Activated CD4-positive, alpha-beta T cell treated with anti-CD3 and anti-CD28 coated beads, Interleukin-10, Interleukin-2, amounts not matched to agents 100 ng/mL and 50 ng/mL, durations not matched to agents 16 hours and 8 hours (primary cell): ENCODE measurements around the gene CD99.
"Not testable (repeated sequence)": the region's sequence is repeated elsewhere in the genome, so short reads cannot be mapped to it uniquely, and the experiment has no call there.

Experiments used
- DNase-seq: peaks from one replicate; pipeline ENCODE4 v3.0.0-alpha.2; 2020

The CD99 gene

DNA sequence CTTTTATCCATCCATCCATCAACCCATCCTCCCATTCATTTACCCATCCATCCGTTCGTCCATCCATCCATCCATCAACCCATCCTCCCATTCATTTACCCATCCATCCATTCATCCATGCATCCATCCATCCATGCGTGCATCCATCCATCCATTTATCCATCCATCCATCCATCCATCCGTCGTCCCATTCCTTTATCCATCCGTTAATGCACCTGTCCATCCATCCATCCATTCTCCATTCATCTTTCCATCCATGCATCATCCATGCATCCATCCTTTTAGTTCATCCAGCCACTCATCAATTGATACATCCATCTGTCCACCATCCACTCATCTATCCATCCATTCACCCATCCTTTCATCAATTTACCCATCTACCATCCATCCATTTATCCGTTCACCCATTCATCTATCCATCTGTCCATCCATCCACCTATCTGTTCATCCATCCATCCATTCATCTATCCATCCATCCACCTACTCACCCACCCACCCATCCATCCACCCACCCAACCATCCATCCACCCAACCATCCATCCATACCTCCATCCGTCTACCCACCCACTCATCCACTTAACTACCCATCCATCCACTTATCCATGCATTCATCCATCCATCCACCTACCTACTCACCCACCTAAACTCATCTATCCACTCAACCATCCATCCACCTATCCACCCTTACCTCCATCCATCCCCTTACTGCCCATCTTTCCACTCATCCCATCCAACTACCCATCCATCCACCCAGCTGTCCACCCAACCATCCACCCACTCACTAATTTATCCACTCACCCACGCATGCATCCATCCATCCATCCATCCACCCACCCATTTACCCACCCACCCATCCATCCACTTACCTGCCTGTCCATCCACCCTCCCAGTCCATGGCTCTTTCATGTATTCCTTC, 9.6 kb downstream of the CD99 start:
- no peak for DNase-seq

GRCh38 chrX:2701600-2701999, 10.5 kb downstream of the CD99 start:
- no peak for DNase-seq

GRCh38 chrX:2703991-2704369, 12.9 kb downstream of the CD99 start:
- DNase-seq, result no peak

DNA sequence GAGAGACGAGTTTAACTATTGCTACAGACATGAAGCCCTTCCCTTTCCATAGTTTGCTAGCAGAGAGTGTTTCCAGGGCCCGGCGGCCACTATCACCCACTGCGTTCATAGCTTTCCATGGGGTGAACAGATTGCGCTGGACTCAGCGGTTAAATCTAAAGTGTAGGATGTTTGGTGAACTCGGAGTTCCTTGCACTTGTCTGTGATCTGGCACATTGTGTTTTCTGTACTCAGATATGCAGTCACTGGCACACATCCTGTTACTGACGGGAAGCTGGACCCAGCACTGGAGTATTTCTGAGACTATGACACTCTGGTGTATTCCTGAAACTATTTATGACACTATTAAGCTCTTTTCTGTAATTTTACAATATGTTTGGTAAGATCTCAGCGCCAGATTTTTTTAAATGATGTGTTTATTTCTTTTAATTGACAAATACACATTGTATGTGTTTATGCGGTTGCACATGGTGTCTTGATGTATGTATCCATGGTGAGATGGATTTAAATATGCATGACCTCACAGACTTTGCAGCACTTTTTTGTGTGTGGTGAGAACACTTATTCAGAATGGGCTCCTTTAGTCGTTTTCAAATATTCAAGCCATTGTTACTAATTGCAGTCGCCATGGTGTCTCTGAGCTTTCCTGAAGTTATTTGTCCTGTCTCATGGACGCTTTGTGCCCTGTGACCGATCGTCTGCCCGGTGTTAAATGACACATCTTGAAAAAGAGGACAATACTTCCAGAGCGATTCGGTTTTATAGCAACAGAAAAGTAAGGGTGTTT, 14.1 kb downstream of the CD99 start:
- DNase-seq, result no peak

- DNase-seq, result peak; percentile 88
These were observed 16.3 kb downstream of the CD99 start for GRCh38 chrX:2707334-2707760.

DNA sequence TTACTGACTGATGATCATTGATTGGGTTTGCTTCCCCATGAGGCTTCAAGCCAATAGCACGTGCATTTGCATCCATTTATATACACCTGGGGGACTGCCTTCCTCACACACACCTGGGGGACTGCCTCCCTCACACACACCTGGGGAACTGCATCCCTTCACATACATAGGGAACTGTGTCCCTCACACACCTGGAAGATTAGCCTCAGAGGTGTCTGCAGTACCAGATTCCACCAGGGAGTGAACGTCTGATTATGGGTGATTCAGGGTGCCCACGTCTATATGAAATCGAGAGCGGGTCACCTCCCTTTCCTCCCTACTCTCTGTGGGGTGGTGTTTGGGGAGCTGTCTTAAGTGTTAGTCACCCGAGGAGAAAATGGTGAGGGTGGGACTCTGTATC, 16.9 kb downstream of the CD99 start:
- DNase-seq, result no peak

- no peak for DNase-seq
These were observed 17.6 kb downstream of the CD99 start for GRCh38 chrX:2708592-2709188.

GRCh38 chrX:2709556-2709955, 18.5 kb downstream of the CD99 start:
- no peak for DNase-seq

- DNase-seq, result peak; percentile 71
These were observed 19.1 kb downstream of the CD99 start for GRCh38 chrX:2710041-2710840.

DNA sequence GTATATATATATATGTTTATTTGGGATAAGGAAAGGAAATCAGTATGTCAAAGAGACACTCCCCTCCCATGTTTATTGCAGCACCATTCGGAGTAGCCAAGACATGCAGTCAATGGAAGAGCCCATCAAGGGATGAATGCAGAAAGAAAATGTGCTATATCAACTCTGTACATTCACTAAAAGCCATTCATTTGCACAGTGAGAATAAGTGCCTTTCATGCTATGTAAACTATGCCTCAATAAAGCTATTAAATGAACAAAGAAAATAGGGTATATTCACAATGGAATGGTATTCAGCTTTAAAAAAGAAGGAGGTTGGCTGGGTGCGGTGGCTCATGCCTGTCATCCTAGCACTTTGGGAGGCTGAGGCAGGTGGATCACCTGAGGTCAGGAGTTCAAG, 20.3 kb downstream of the CD99 start:
- DNase-seq, result no peak

DNA sequence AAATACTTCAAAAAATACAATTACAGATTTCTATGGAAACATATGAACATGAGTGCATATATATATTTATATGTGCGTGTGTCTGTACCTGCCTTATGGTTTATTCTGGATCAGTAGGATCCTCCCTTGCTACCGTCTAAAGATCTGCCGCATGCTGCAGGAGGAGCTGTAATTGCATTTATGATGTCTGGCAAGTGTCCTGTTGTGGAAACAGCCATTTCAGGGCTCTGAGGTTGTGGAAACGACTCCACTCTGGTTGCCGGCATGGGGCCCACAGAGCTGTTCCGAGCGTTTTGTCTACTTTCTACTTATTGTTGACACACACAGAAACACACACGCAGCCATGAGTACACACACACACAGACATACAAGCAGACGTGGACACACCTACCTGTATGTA, 21.3 kb downstream of the CD99 start:
- no peak for DNase-seq

DNA sequence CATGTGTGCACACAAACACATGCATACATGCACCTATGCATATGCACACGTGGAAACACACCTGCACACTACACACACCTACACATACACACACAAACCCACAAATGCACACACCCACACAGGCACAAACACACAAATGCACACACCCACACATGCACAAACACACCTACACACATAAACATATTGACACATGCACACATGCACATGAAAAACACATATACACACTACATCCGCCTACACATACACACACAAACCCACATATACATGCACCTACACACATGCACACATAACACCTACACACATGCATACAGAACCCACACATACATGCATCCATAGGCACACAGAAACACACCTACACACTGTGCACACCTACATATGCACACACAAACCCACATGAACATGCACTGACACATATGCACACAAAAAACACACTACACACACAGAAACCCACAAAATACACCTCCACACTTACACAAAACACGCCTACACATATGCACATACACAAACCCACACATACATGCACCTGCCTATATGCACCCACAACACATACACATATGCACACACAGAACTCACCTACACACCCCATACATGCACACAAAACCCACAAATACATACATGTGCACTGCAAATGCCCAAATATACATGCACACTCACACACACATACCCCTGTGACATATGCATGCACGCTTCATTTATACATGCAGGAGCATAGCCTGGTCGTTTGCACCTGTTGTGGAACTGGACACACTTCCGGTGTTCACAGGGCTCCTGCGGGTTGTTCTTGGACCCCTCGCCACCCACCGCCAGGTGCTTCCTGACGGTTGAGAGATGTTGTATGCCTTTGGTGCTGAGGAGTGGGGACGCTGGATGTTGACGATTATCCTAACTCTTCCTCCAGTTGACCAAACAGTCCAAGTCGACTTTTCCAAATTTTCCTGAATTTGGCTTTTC, 22.1 kb downstream of the CD99 start:
- DNase-seq, result no peak

- peak; percentile 35 for DNase-seq
These were observed 23.5 kb downstream of the CD99 start for GRCh38 chrX:2714551-2714950.

- DNase-seq, result no peak
These were observed 24.0 kb downstream of the CD99 start for GRCh38 chrX:2715066-2715600.

GRCh38 chrX:2717312-2717711, 26.2 kb downstream of the CD99 start:
- peak; percentile 43 for DNase-seq

- no peak for DNase-seq
These were observed 27.7 kb downstream of the CD99 start for GRCh38 chrX:2718821-2719220.

DNA sequence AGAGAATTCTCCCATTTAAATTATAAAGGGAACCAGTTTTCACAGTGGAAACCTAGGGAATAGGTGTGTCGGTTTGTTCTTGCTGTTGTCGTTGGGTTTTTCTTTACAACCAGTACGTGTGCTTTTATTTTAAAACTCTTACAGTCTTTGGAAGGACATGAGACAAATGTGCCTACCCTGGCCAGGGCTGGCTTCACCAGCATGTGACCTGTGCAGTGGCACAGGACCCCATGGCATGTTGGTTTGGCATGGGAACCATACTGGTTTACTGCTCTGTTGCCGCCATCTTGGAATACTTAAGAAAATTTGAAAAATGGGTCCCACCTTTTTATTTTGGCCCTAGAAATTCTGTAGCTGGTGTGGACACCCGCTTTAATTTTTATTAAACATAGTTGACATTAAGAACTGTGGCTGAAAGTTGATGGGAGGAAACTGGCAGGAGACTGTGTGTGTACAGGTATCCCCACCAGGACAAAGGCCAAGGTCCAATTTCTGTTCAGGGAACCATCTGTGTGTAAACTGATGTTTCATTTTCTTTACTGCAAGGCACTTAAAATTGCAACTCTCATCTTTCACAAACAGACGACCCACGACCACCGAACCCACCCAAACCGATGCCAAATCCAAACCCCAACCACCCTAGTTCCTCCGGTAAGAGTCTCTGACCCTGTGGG, 28.8 kb downstream of the CD99 start:
- no peak for DNase-seq

DNA sequence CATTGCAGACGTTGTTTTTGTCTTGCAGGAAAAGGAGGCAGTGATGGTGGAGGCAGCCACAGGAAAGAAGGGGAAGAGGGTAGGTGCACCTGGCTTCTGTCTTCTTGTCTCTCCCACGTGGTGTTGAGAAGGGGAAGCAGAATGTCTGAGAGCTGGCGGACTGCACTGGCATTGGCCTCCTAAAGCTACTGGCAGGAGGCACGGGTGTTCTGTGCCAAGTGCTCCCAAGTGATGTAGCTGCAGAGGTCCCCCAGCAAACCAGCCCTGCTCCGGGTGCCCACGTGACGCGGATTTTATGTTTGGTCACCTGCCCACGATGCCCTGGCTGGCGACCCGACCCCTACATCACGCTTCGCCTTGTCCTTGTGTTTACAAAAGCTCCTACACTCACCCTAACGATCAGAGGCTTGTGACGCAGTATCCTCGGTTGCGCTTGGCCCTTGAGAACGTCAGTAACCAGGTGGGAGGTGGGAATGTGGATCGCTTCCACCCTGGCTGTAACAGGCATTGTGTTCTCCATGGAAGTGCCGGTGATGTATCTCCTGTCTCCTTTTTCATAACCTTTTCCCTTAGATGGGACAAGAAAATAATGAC, 32.3 kb downstream of the CD99 start:
- DNase-seq, result no peak

GRCh38 chrX:2727264-2727663, 36.2 kb downstream of the CD99 start:
- DNase-seq, result not testable (repeated sequence)

DNA sequence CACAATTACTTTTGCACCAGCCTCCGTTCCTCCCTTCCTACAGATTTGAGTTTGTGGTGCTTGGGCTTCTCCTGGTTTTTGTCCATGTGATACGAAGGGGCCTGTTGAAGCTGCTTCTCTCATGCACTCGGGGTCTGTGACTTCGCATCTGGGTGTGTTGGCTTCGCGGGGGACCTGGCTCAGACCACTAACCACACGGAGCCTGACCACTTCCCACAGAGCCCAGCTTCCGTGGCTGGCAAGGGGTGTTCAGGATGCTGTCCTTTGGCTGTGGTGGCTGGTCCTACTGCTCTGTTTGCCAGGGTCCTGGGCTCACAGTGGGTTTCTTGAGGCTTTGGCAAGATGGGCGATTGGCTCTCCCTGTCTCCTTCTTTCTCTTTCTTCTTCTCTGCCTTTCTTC, 41.0 kb downstream of the CD99 start:
- no peak for DNase-seq
